GM12801 (cell line): ENCODE results near the gene CDH22.

Experiments used
- CTCF ChIP-seq: IDR thresholded peaks from one replicate; pipeline ENCODE4 v1.5.1; 2011; ENCODE audit warnings: control low read depth; ENCODE audit not compliant: insufficient read length; ENCODE audit errors: extremely low read depth

CDH22 gene

GRCh38 chr20:46353500-46354206 lies 45.4 kb upstream of the CDH22 start:
- no peak for TF ChIP-seq CTCF

GRCh38 chr20:46352370-46352938 lies 44.2 kb upstream of the CDH22 start:
- TF ChIP-seq CTCF = no peak

GRCh38 chr20:46351357-46352058 lies 43.2 kb upstream of the CDH22 start:
- TF ChIP-seq CTCF = no peak

- TF ChIP-seq CTCF = no peak
These were observed 42.6 kb upstream of the CDH22 start for GRCh38 chr20:46350986-46351267.

GRCh38 chr20:46350201-46350985 lies 42.1 kb upstream of the CDH22 start:
- TF ChIP-seq CTCF = no peak

- TF ChIP-seq CTCF = no peak
These were observed 41.4 kb upstream of the CDH22 start for GRCh38 chr20:46349742-46350056.

GRCh38 chr20:46349035-46349741 lies 40.9 kb upstream of the CDH22 start:
- TF ChIP-seq CTCF = no peak
